ENCODE data around the gene PROK1.

DNA sequence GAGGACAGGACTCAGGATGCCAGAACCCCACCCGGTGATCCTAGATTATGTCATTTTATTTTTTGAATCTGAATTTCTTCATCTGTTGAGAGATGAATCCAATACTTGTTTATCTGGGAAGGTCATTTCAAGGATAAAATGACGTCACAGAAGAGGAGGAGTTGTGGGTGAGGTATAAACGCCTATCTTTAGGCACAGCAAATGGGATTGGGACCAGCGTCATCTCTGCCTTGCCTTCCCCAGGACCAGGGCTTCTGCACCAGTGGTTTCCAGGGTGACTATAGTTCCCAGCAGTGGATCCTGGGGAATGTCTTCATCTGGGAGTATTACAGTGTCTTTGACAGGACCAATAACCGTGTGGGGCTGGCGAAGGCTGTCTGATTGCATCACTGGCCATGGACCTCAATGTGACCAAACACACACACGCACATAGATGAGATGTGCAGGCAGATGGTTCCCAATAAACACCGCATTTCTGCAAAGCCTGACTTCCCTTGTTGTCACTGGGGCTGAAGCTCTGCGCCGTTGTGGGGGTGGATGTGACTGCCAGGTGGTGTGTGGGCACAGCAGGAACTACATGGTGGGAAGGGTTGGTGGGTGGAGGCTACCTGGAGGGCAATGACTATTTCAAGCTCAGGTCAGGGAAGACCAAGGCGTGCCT lies 40.0 kb downstream of the PROK1 start:
- TF ChIP-seq, protein P1, sequence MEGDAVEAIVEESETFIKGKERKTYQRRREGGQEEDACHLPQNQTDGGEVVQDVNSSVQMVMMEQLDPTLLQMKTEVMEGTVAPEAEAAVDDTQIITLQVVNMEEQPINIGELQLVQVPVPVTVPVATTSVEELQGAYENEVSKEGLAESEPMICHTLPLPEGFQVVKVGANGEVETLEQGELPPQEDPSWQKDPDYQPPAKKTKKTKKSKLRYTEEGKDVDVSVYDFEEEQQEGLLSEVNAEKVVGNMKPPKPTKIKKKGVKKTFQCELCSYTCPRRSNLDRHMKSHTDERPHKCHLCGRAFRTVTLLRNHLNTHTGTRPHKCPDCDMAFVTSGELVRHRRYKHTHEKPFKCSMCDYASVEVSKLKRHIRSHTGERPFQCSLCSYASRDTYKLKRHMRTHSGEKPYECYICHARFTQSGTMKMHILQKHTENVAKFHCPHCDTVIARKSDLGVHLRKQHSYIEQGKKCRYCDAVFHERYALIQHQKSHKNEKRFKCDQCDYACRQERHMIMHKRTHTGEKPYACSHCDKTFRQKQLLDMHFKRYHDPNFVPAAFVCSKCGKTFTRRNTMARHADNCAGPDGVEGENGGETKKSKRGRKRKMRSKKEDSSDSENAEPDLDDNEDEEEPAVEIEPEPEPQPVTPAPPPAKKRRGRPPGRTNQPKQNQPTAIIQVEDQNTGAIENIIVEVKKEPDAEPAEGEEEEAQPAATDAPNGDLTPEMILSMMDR (IDR thresholded peaks at IDR 0.05): no peak
- TF ChIP-seq POLR2AphosphoS5 (IDR thresholded peaks at IDR 0.05): no peak

Measured in prostate gland (tissue), 2 donors.